Measurements from ENCODE around the gene ZNF217.
"Not testable (repeated sequence)": the region's sequence is repeated elsewhere in the genome, so short reads cannot be mapped to it uniquely, and the experiment has no call there.

ZNF217 gene

DNA sequence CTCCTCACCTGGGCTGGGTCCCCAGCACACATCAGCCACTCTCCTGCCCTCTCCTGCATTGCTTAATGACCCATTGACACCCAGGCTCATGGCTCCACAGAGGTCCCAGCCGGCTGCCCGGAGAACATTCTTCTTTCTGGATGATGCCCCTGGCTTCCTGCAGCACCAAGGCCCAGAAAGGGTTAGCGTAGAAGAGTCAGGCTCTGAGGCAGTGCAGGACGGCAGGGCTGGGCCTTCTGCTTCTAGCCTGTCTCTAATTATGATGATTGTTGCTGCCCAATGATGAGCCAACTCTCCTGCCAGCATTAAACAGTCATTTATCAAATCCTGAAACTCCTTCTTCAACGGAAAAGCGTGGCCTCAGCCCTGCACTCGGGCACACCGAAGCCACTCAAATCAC is 66.4 kb downstream of the ZNF217 start:
- DNase-seq (ENCODE audit: low spot score), result no peak

- no peak for DNase-seq (ENCODE audit: low spot score)
Measured at GRCh38 chr20:53524589-53525312, 68.9 kb downstream of the ZNF217 start.

DNA sequence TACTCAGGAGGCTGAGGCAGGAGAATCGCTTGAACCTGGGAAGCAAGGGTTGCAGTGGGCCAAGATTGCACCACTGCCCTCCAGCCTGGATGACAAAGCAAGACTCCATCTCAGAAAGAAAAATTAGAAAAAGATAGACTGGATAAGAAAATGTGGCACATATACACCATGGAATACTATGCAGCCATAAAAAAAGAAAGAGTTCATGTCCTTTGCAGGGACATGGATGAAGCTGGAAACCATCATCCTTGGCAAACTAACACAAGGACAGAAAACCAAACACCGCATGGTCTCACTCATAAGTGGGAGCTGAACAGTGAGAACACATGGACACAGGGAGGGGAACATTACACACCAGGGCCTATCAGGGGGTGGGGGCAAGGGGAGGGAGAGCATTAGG is 70.0 kb downstream of the ZNF217 start:
- not testable (repeated sequence) for DNase-seq (ENCODE audit: low spot score)

DNA sequence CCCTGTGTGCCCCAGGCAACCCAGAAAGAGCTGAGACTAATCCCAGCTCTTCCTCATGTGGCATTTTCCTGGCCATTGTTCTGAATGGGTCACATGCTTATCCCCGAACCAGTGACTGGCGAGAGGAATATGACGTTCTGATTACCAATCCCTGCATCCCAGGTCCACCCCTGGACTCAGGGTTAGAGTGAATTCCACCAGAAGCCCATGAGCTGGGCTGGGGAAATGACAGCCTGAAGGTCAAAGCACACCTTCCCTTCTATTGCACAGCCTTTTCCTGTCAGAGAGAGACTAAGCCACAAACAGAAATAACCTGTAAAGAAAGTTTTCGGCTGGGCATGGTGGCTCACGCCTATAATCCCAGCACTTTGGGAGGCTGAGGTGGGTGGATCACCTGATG is 70.9 kb downstream of the ZNF217 start:
- no peak for DNase-seq (ENCODE audit: low spot score)

GRCh38 chr20:53522026-53522425 is 71.6 kb downstream of the ZNF217 start:
- no peak for DNase-seq (ENCODE audit: low spot score)

DNA sequence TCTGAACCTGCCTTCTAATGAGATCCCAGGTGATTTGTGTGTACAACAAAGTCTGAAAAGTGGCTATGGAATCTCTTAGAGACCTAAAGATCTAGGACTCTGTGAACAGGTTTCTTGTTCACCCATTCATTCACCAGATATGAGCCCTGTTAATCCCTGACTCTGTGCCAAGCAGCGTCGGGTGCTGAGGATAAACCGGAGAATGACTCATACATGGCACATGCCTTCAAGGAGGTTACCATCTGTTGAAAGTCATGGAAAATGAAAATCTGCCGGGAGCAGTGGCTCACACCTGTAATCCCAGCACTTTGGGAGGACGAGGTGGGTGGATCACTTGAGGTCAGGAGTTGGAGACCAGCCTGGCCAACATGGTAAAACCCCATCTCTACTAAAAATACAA is 72.2 kb downstream of the ZNF217 start:
- not testable (repeated sequence) for DNase-seq (ENCODE audit: low spot score)

DNA sequence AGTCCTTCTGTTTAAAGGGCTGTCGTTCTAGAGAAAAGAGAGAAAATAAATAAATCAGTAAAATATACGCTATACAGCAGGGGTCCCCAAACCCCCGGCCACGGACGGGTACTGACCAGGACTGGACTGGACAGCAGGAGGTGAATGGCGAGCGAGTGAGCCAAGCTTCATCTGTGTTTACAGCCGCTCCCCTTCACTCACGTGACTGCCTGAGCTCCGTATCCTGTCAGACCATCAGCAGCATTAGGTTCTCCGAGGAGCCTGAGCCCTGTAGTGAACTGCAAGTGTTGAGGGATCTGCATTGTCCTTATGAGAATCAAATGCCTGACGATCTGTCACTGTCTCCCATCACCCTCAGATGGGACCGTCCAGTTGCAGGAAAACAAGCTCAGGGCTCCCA is 76.5 kb downstream of the ZNF217 start:
- no peak for DNase-seq (ENCODE audit: low spot score)
